GM12878 (cell line): Measurements from ENCODE around the gene PRM1. TPM values are rescaled to one million over a fixed set of nuclear protein-coding genes. Genes with fewer than 3 reads are reported as not detected.

Experiments used
- ASH2L ChIP-seq: fragments of 300-600, 200-600 bp; sonication (generic); IDR thresholded peaks from 2 replicates; pipeline ENCODE4 v1.6.1; 2017; ENCODE audit warnings: low read depth, mild to moderate bottlenecking, borderline replicate concordance
- BHLHE40 ChIP-seq, 2 experiments: fragments of 450-650 bp in 1 of 2; IDR thresholded peaks; 2 replicates each; pipeline ENCODE4 v1.6.1; 2011 to 2017; ENCODE audit warnings: low read depth in 2 of 2, borderline replicate concordance in 1 of 2, improper control_type of control experiment in 1 of 2, low read length in 1 of 2, mild to moderate bottlenecking in 1 of 2
- BMI1 ChIP-seq: fragments of 450-650 bp; IDR thresholded peaks from 2 replicates; pipeline ENCODE4 v1.6.1; 2016; ENCODE audit warnings: mild to moderate bottlenecking, moderate library complexity, borderline replicate concordance
- CBX5 ChIP-seq: sonication (generic); IDR thresholded peaks from 2 replicates; pipeline ENCODE4 v1.6.1; 2016; ENCODE audit warnings: low read depth, moderate library complexity, mild to moderate bottlenecking, inconsistent platforms
- CEBPB ChIP-seq, 2 experiments: fragments of 150-350 bp in 1 of 2; IDR thresholded peaks; 2 replicates each; pipeline ENCODE4 v1.6.1; 2012 to 2014; ENCODE audit warnings: low read depth in 2 of 2, low read length in 2 of 2, borderline replicate concordance in 1 of 2, inconsistent platforms in 1 of 2
- CHD1 ChIP-seq: IDR thresholded peaks from 2 replicates; pipeline ENCODE4 v1.6.1; 2012; ENCODE audit warnings: low read depth, low read length, improper control_type of control experiment
- EZH2 ChIP-seq: IDR thresholded peaks from 2 replicates; pipeline ENCODE4 v1.6.1; 2012; ENCODE audit warnings: low read depth, mild to moderate bottlenecking, control low read depth, inconsistent platforms, low read length, borderline replicate concordance; ENCODE audit not compliant: control insufficient read depth
- HDGF ChIP-seq: fragments of 450-650 bp; IDR thresholded peaks from 2 replicates; pipeline ENCODE4 v1.6.1; 2016; ENCODE audit warnings: antibody characterized with exemption
- SREBF1 ChIP-seq: IDR thresholded peaks from 2 replicates; pipeline ENCODE4 v1.6.1; 2012; ENCODE audit warnings: mild to moderate bottlenecking, low read length
- SUZ12 ChIP-seq: fragments of 200-600 bp; sonication (generic); IDR thresholded peaks from one replicate; pipeline ENCODE4 v1.6.1; 2018; ENCODE audit warnings: antibody characterized with exemption, mild to moderate bottlenecking; ENCODE audit not compliant: unreplicated experiment
- ZNF274 ChIP-seq: IDR thresholded peaks from one replicate; pipeline ENCODE4 v1.8.0; 2011; ENCODE audit not compliant: insufficient read length, insufficient read depth
- ZNF622 ChIP-seq: fragments of 450-650 bp; IDR thresholded peaks from 2 replicates; pipeline ENCODE4 v1.6.1; 2017; ENCODE audit warnings: mild to moderate bottlenecking, inconsistent platforms
- polyA plus RNA-seq, 11 experiments: library from polyadenylated mRNA; depleted of rRNA in 4 of 11; unstranded in 6 of 11; stranded (reverse) in 5 of 11; fragments of >200 nt; fragmentation: Nextera tagmentation in 4 of 11; fragmentation: Illumina TruSeq in 1 of 11; extraction: Ambion mirVana in 4 of 11; extraction: Trizol in 1 of 11; gene quantifications; 1 replicate in 1 of 11; 2 replicates in 10 of 11; pipeline versions ENCODE4 v1.2.1 to v1.2.3, GENCODE V29; 2011 to 2016; ENCODE audit warnings: inconsistent platforms in 2 of 11, missing spikeins in 2 of 11, low read depth in 1 of 11
- total RNA-seq, 4 experiments: library from RNA; depleted of rRNA in 3 of 4; stranded (reverse); fragments of >200 nt in 3 of 4; fragmentation: Illumina TruSeq in 1 of 4; extraction: Trizol in 1 of 4; gene quantifications; 2 replicates each; pipeline versions ENCODE4 v1.2.1 to v1.2.3, GENCODE V29; 2013 to 2021
- TF ChIP-seq, protein P1 (sequence below): IDR thresholded peaks from 2 replicates; pipeline ENCODE4 v1.6.1; 2012; ENCODE audit warnings: low read depth, low read length, improper control_type of control experiment
- TF ChIP-seq, protein P2 (sequence below), 3 experiments: IDR thresholded peaks in 2 of 3; conservative IDR thresholded peaks in 1 of 3; 2 replicates each; pipeline ENCODE4 v1.5.1; 2011; ENCODE audit warnings: low read depth in 3 of 3, low read length in 3 of 3, mild to moderate bottlenecking in 3 of 3, control low read depth in 2 of 3, moderate library complexity in 2 of 3, inconsistent platforms in 1 of 3, mixed read lengths in 1 of 3; ENCODE audit not compliant: control insufficient read depth in 2 of 3, insufficient read depth in 1 of 3; ENCODE audit errors: extremely low read depth in 1 of 3
- TF ChIP-seq, protein P3 (sequence below): fragments of 450-650 bp; formaldehyde crosslinking; IDR thresholded peaks from 2 replicates; pipeline ENCODE4 v1.4.0; 2020; ENCODE audit warnings: mild to moderate bottlenecking, moderate library complexity
- TF ChIP-seq, protein P4 (sequence below): fragments of 450-650 bp; IDR thresholded peaks from 2 replicates; pipeline ENCODE4 v1.6.1; 2017; ENCODE audit warnings: antibody characterized with exemption, mild to moderate bottlenecking, moderate library complexity

The PRM1 gene
- total and polyA plus RNA-seq, 10 of the 15 experiments (the other 5 are each of a cell fraction or from before 2014, with no cell fraction given): 0.20 TPM; not detected in 9

DNA sequence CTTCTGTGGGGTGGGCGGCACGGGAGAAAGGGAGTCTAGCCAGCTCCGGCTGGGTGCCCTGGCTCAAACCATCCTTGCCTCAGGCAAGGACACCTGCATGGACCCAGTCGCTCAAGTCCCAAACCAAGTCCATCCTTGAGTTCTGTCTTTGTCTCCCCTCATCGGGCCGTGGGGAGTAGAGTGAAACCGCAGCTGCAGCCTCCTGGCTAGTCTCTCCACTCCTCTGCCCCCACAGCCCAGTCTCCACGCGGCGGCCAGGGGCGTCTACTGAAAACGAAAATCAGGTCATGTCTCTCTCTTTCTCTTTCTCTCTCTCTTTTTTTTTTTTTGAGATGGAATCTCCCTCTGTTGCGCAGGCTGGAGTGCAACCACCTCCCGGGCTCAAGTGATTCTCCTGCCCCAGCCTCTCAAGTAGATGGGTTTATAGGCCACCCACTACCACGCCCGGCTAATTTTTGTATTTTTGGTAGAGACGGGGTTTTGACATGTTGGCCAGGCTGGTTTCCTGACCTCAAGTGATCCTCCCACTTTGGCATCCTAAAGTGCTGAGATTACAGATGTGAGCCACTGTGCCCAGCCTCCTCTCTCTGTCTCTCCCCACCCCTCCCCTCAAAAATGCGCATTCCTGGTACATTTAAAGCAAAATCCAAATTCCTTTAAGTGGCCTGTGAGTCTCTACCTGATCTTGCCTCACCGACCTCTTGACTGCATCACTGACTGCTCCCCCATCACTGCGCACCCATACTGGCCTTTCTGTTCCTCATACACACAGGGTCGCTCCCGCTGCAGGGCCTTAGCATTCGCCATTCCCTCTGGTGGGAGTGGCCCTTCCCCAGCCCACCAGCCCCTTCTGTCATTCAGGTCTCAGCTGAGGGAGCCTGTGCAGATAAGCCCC lies 46.4 kb upstream of the PRM1 start (continued):
- TF ChIP-seq, protein P1, sequence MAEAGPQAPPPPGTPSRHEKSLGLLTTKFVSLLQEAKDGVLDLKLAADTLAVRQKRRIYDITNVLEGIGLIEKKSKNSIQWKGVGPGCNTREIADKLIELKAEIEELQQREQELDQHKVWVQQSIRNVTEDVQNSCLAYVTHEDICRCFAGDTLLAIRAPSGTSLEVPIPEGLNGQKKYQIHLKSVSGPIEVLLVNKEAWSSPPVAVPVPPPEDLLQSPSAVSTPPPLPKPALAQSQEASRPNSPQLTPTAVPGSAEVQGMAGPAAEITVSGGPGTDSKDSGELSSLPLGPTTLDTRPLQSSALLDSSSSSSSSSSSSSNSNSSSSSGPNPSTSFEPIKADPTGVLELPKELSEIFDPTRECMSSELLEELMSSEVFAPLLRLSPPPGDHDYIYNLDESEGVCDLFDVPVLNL: no peak; the same call in 1 of the 2 replicates
- TF ChIP-seq CBX5: 0 out of 2 replicates have a peak, but pooled peaks have one; percentile 82
- TF ChIP-seq EZH2: no peak
- TF ChIP-seq, protein P2, sequence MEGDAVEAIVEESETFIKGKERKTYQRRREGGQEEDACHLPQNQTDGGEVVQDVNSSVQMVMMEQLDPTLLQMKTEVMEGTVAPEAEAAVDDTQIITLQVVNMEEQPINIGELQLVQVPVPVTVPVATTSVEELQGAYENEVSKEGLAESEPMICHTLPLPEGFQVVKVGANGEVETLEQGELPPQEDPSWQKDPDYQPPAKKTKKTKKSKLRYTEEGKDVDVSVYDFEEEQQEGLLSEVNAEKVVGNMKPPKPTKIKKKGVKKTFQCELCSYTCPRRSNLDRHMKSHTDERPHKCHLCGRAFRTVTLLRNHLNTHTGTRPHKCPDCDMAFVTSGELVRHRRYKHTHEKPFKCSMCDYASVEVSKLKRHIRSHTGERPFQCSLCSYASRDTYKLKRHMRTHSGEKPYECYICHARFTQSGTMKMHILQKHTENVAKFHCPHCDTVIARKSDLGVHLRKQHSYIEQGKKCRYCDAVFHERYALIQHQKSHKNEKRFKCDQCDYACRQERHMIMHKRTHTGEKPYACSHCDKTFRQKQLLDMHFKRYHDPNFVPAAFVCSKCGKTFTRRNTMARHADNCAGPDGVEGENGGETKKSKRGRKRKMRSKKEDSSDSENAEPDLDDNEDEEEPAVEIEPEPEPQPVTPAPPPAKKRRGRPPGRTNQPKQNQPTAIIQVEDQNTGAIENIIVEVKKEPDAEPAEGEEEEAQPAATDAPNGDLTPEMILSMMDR (IDR thresholded peaks at IDR 0.05 in 2 of 3, conservative IDR thresholded peaks at IDR 0.05 in 1 of 3; ENCODE audit: control insufficient read depth in 2 of 3, extremely low read depth in 1 of 3, insufficient read depth in 1 of 3, low read depth in 3 of 3, low read length in 3 of 3): no peak
- TF ChIP-seq ZNF274: no peak
- TF ChIP-seq, protein P3, sequence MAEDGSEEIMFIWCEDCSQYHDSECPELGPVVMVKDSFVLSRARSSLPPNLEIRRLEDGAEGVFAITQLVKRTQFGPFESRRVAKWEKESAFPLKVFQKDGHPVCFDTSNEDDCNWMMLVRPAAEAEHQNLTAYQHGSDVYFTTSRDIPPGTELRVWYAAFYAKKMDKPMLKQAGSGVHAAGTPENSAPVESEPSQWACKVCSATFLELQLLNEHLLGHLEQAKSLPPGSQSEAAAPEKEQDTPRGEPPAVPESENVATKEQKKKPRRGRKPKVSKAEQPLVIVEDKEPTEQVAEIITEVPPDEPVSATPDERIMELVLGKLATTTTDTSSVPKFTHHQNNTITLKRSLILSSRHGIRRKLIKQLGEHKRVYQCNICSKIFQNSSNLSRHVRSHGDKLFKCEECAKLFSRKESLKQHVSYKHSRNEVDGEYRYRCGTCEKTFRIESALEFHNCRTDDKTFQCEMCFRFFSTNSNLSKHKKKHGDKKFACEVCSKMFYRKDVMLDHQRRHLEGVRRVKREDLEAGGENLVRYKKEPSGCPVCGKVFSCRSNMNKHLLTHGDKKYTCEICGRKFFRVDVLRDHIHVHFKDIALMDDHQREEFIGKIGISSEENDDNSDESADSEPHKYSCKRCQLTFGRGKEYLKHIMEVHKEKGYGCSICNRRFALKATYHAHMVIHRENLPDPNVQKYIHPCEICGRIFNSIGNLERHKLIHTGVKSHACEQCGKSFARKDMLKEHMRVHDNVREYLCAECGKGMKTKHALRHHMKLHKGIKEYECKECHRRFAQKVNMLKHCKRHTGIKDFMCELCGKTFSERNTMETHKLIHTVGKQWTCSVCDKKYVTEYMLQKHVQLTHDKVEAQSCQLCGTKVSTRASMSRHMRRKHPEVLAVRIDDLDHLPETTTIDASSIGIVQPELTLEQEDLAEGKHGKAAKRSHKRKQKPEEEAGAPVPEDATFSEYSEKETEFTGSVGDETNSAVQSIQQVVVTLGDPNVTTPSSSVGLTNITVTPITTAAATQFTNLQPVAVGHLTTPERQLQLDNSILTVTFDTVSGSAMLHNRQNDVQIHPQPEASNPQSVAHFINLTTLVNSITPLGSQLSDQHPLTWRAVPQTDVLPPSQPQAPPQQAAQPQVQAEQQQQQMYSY (CRISPR knock-in tag): no peak
- no peak for TF ChIP-seq SUZ12
- 0 out of 2 replicates have a peak, but pooled peaks have one; percentile 52 for TF ChIP-seq ASH2L
- TF ChIP-seq, protein P4, sequence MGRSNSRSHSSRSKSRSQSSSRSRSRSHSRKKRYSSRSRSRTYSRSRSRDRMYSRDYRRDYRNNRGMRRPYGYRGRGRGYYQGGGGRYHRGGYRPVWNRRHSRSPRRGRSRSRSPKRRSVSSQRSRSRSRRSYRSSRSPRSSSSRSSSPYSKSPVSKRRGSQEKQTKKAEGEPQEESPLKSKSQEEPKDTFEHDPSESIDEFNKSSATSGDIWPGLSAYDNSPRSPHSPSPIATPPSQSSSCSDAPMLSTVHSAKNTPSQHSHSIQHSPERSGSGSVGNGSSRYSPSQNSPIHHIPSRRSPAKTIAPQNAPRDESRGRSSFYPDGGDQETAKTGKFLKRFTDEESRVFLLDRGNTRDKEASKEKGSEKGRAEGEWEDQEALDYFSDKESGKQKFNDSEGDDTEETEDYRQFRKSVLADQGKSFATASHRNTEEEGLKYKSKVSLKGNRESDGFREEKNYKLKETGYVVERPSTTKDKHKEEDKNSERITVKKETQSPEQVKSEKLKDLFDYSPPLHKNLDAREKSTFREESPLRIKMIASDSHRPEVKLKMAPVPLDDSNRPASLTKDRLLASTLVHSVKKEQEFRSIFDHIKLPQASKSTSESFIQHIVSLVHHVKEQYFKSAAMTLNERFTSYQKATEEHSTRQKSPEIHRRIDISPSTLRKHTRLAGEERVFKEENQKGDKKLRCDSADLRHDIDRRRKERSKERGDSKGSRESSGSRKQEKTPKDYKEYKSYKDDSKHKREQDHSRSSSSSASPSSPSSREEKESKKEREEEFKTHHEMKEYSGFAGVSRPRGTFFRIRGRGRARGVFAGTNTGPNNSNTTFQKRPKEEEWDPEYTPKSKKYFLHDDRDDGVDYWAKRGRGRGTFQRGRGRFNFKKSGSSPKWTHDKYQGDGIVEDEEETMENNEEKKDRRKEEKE: no peak
- no peak for TF ChIP-seq CEBPB (IDR thresholded peaks at IDR 0.05; ENCODE audit: borderline replicate concordance in 1 of 2, low read depth in 2 of 2, low read length in 2 of 2)
- TF ChIP-seq ZNF622: no peak
- TF ChIP-seq SREBF1: no peak
- no peak; the same call in 1 of the 2 replicates for TF ChIP-seq HDGF
- TF ChIP-seq BMI1: no peak
- TF ChIP-seq CHD1: no peak
- TF ChIP-seq BHLHE40 (IDR thresholded peaks at IDR 0.05; ENCODE audit: borderline replicate concordance in 1 of 2, low read depth in 2 of 2, low read length in 1 of 2): 0 out of 4 replicates have a peak, but pooled peaks of 1 of the 2 experiments have one; percentile 59
